ENCODE measurements around the gene ALX1. TPM values are rescaled to one million over a fixed set of nuclear protein-coding genes. Genes with fewer than 3 reads are reported as not detected.
A peak's percentile ranks its signal among the peaks of the same experiment; 100 is the strongest.

ALX1 gene
- polyA plus RNA-seq, 3 donors, result not detected

DNA sequence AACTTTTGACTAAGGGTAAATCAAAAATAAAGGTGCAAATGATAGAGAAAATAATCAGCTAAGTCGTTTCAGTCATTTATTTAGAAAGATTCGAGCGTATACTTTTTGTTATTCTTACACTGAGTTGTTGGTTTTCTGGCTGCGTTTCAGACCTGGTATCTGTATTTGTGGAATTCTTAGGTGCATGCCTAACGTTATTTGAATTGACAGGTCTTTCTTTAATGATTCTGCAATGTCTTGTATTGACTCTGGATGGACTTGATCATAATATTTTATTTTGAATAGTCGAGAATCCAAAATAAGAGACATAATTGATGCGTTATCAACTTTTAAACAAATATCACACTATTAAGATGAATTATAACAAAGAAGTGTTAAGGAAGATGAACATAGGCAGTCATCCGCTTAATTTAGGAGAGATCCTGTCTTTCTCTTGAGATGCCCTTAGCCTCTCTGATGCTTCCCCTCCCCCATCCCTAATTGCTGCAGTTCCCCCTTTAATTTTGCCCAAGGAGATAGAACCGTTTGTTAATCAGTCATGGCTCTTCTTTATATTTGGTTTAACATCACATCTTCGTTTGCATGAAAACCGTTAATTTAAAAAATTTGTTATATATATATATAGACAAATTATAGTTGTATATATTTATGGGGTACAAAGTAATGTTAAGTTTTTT lies 1.8 kb downstream of the ALX1 start:
- Histone ChIP-seq H3K79me2 (ENCODE audit: insufficient read depth, low read length) (no peaks in the 10 kb centered on the region), H3K27ac (ENCODE audit: low read depth in 1 of 2, low read length in 2 of 2) (no peak overlapping the region), H3K9ac (ENCODE audit: insufficient read depth, low read length, poor library complexity, severe bottlenecking) (no peak overlapping the region), H3K4me2 (replicated peaks; ENCODE audit: extremely low read depth, low read length, poor library complexity, severe bottlenecking) (no peak overlapping the region), H3K36me3 (replicated peaks in 1 of 2; ENCODE audit: control insufficient read depth in 1 of 2, insufficient read depth in 2 of 2, low read length in 2 of 2) (no peaks in the 10 kb centered on the region), H4K20me1 (ENCODE audit: insufficient read depth, low read length) (no peaks in the 10 kb centered on the region), H3K9me3 (replicated peaks in 1 of 2; ENCODE audit: control insufficient read depth in 1 of 2, insufficient read depth in 1 of 2, low read length in 2 of 2) (peaks cover 0 to 21% of the 10 kb centered on the region in 2 donors), H2AFZ (ENCODE audit: insufficient read depth, low read depth, low read length, poor library complexity, severe bottlenecking) (no peak overlapping the region), H3K4me3 (replicated peaks in 1 of 3; ENCODE audit: low read depth in 2 of 3, low read length in 3 of 3) (no peak overlapping the region), H3K4me1 (ENCODE audit: control insufficient read depth in 1 of 2, insufficient read depth in 2 of 2, low read length in 2 of 2) (peaks cover 0 to 6% of the 10 kb centered on the region in 2 donors), H3K27me3 (ENCODE audit: control insufficient read depth in 2 of 2, insufficient read depth in 2 of 2, low read length in 2 of 2) (peaks cover 50 to 77% of the 10 kb centered on the region in 2 donors)
- Mint-ChIP-seq H3K36me3 (peaks cover 0 to 3% of the 10 kb centered on the region in 2 donors), H3K27ac (no peak overlapping the region), H3K4me3 (peak overlapping the region in 1 of 2 donors; percentile 91), H3K4me1 (peaks cover 9% of the 10 kb centered on the region), H3K27me3 (ENCODE audit: low read depth in 3 of 3) (peaks cover 57 to 69% (median 65%) of the 10 kb centered on the region in 3 donors), H3K9me3 (peaks cover 0 to 11% (median 7%) of the 10 kb centered on the region in 7 donors)
- no peak for DNase-seq
- TF ChIP-seq, protein P1, sequence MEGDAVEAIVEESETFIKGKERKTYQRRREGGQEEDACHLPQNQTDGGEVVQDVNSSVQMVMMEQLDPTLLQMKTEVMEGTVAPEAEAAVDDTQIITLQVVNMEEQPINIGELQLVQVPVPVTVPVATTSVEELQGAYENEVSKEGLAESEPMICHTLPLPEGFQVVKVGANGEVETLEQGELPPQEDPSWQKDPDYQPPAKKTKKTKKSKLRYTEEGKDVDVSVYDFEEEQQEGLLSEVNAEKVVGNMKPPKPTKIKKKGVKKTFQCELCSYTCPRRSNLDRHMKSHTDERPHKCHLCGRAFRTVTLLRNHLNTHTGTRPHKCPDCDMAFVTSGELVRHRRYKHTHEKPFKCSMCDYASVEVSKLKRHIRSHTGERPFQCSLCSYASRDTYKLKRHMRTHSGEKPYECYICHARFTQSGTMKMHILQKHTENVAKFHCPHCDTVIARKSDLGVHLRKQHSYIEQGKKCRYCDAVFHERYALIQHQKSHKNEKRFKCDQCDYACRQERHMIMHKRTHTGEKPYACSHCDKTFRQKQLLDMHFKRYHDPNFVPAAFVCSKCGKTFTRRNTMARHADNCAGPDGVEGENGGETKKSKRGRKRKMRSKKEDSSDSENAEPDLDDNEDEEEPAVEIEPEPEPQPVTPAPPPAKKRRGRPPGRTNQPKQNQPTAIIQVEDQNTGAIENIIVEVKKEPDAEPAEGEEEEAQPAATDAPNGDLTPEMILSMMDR (IDR thresholded peaks at IDR 0.05), result no peak
- WGBS (ENCODE audit: insufficient coverage), result 52% methylated on average over 3 of the region's 11 CpGs
- intact Hi-C loops (cut with micrococcal nuclease), result no loop called here

- Histone ChIP-seq H3K9me3 (replicated peaks in 1 of 2; ENCODE audit: control insufficient read depth in 1 of 2, insufficient read depth in 1 of 2, low read length in 2 of 2) (peaks cover 0 to 13% of the 10 kb centered on the region in 2 donors), H3K4me2 (replicated peaks; ENCODE audit: extremely low read depth, low read length, poor library complexity, severe bottlenecking) (no peak overlapping the region), H3K27me3 (ENCODE audit: control insufficient read depth in 2 of 2, insufficient read depth in 2 of 2, low read length in 2 of 2) (peaks cover 37 to 59% of the 10 kb centered on the region in 2 donors), H3K36me3 (replicated peaks in 1 of 2; ENCODE audit: control insufficient read depth in 1 of 2, insufficient read depth in 2 of 2, low read length in 2 of 2) (no peaks in the 10 kb centered on the region), H3K4me3 (replicated peaks in 1 of 3; ENCODE audit: low read depth in 2 of 3, low read length in 3 of 3) (no peak overlapping the region), H2AFZ (ENCODE audit: insufficient read depth, low read depth, low read length, poor library complexity, severe bottlenecking) (no peak overlapping the region), H3K9ac (ENCODE audit: insufficient read depth, low read length, poor library complexity, severe bottlenecking) (no peak overlapping the region), H3K4me1 (ENCODE audit: control insufficient read depth in 1 of 2, insufficient read depth in 2 of 2, low read length in 2 of 2) (peaks cover 0 to 6% of the 10 kb centered on the region in 2 donors), H4K20me1 (ENCODE audit: insufficient read depth, low read length) (no peaks in the 10 kb centered on the region), H3K79me2 (ENCODE audit: insufficient read depth, low read length) (no peaks in the 10 kb centered on the region), H3K27ac (ENCODE audit: low read depth in 1 of 2, low read length in 2 of 2) (no peak overlapping the region)
- Mint-ChIP-seq H3K27me3 (ENCODE audit: low read depth in 3 of 3) (peaks cover 41 to 52% (median 49%) of the 10 kb centered on the region in 3 donors), H3K4me3 (peak overlapping the region in 1 of 2 donors; percentile 67), H3K4me1 (peaks cover 9% of the 10 kb centered on the region), H3K9me3 (peaks cover 0 to 8% (median 4%) of the 10 kb centered on the region in 7 donors), H3K27ac (no peak overlapping the region), H3K36me3 (peaks cover 0 to 3% of the 10 kb centered on the region in 2 donors)
- intact Hi-C loops (cut with micrococcal nuclease), result no loop called here
- WGBS (ENCODE audit: insufficient coverage), result 80% methylated on average over 1 of the region's 6 CpGs
- TF ChIP-seq, protein P1 (IDR thresholded peaks at IDR 0.05), result no peak
- no peak for DNase-seq
These were observed 3.5 kb downstream of the ALX1 start for GRCh38 chr12:85283560-85283959.

All from CD14-positive monocyte (primary cell).